ENCODE measurements around the gene TTC23.

DNA sequence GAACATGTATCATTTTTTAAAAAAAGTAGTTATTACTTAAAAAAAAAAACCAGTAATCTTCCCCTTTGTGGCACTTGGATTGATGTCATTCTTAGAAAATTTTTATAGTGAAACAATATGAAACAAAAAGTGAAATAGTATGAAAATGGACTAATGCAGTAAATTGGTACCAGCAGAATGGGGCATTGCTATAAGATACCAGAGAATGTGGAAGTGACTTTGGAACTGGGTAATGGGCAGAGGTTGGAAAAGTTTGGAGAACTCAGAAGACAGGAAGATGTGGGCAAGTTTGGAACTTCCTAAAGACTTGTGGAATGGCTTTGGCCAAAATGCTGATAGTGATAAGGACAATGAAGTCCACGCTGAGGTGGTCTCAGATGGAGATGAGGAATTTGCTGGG lies 66.6 kb downstream of the TTC23 start:
- no peak for TF ChIP-seq POLR2A (IDR thresholded peaks at IDR 0.05)
- TF ChIP-seq, protein P1, sequence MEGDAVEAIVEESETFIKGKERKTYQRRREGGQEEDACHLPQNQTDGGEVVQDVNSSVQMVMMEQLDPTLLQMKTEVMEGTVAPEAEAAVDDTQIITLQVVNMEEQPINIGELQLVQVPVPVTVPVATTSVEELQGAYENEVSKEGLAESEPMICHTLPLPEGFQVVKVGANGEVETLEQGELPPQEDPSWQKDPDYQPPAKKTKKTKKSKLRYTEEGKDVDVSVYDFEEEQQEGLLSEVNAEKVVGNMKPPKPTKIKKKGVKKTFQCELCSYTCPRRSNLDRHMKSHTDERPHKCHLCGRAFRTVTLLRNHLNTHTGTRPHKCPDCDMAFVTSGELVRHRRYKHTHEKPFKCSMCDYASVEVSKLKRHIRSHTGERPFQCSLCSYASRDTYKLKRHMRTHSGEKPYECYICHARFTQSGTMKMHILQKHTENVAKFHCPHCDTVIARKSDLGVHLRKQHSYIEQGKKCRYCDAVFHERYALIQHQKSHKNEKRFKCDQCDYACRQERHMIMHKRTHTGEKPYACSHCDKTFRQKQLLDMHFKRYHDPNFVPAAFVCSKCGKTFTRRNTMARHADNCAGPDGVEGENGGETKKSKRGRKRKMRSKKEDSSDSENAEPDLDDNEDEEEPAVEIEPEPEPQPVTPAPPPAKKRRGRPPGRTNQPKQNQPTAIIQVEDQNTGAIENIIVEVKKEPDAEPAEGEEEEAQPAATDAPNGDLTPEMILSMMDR (IDR thresholded peaks at IDR 0.05), result no peak

Data from thyroid gland (tissue), 4 donors.